T47D (cell line): ENCODE results near the gene TBCEL.

Source experiments
- DNase-seq, 2 experiments: peaks; one replicate each; pipeline versions ENCODE4 v3.0.0 to v3.0.0-alpha.2; 2011 to 2012; ENCODE audit warnings: low read depth in 1 of 2, low spot score in 1 of 2
- JUND ChIP-seq: IDR thresholded peaks from 2 replicates; pipeline ENCODE4 v1.6.1; 2012; ENCODE audit warnings: low read depth
- in situ Hi-C: cut with HindIII; loops from 2 replicates; pipeline ENCODE4 v1.10.0; 2016; ENCODE audit warnings: low sequenced_read_pairs, low pct_unique_long_range_greater_than_20kb

Gene TBCEL, protein sequence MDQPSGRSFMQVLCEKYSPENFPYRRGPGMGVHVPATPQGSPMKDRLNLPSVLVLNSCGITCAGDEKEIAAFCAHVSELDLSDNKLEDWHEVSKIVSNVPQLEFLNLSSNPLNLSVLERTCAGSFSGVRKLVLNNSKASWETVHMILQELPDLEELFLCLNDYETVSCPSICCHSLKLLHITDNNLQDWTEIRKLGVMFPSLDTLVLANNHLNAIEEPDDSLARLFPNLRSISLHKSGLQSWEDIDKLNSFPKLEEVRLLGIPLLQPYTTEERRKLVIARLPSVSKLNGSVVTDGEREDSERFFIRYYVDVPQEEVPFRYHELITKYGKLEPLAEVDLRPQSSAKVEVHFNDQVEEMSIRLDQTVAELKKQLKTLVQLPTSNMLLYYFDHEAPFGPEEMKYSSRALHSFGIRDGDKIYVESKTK

DNA sequence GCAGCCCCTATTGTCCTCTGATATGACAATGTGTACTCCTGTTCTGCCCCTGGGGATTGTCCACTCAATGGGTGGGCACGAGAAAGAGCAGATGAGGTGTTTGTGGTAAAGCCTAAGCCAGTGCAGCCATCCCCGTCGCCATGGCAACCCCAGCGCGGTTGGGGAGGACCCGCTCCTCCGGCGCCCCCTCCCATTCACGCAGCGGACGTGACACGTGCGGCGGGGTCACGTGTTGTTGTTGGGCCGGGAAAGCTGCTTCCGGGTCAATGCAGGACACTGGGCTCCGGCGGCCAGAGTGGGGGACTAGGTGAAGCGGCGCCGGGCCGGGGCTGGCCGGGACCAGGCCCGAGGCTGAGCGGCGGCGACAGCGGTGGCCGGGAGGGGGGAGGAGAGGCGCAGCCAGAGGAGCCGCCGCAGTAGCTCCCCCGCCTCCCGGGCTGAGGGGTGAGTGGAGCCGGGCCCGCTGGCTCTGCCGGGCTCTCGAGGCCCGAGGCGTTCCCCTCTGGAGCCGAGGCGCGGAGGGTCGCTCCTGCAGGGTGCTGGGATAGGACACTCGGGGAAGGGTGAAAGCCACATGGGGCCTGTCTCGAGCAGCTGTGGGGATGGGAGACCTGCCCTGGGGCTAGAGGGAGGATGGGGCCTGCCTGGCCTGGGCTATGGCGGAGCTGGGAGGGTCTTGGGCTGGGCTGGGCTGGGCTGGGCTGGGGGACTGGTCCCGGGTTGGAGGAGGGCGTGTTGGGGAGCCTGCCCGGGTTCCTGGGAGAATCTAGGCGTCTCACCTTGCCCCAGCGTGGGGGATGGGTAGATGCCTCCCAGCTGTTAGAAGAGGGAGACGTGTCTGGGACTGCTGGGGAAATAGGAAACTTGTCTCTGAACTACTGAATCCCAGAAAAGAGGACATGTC lies at the start of gene TBCEL:
TBCEL (plus strand) TSS at position 255 of the 904 bp plus-strand sequence. CDS start 21,589 bp downstream, outside the sequence.
- TF ChIP-seq JUND, result no peak
- in situ Hi-C loops, result no loop called here
- peak; percentile 89 to 100 for DNase-seq

DNA sequence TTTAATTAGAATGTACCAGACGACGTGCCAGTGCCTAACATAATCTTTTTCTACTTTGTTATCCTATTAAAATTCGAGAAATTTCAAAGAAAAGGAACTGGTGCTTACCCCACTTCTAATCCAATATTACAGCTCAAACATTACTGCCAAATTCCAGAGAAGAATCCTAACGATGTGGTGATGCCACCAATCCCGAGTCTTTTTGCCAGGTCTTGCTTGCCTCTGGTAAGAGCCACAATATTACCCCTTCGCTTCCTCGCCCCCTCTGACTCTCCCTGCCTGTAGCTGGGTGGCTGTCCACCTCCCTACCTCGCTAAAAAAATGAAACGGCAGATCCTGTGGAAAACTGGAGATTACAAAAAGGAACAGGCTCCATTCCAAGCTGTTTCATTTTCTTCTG lies 49.4 kb upstream of the TBCEL start:
- DNase-seq, result no peak
- TF ChIP-seq JUND, result no peak
- in situ Hi-C loops, result no loop called here

DNA sequence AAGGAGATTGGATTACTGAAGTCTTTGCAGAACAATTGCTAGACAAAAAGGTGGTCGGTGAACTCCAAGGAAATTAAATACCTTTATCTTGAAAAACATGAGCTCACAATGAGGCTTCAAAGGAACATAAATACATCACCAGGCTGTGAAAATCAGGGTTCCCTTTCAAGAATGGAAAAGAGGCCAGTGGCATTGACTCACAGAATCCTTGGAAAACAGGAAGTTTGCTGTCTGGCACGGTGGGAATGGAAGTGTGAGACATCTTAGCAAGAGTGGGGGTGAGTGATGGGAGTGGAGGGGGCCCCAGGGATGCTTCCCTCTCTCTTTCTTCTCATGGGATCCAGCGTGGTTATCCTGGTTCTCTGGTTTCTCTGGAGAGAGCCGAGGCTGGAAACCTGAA lies 48.9 kb upstream of the TBCEL start:
- in situ Hi-C loops, result no loop called here
- no peak for TF ChIP-seq JUND
- no peak for DNase-seq

DNA sequence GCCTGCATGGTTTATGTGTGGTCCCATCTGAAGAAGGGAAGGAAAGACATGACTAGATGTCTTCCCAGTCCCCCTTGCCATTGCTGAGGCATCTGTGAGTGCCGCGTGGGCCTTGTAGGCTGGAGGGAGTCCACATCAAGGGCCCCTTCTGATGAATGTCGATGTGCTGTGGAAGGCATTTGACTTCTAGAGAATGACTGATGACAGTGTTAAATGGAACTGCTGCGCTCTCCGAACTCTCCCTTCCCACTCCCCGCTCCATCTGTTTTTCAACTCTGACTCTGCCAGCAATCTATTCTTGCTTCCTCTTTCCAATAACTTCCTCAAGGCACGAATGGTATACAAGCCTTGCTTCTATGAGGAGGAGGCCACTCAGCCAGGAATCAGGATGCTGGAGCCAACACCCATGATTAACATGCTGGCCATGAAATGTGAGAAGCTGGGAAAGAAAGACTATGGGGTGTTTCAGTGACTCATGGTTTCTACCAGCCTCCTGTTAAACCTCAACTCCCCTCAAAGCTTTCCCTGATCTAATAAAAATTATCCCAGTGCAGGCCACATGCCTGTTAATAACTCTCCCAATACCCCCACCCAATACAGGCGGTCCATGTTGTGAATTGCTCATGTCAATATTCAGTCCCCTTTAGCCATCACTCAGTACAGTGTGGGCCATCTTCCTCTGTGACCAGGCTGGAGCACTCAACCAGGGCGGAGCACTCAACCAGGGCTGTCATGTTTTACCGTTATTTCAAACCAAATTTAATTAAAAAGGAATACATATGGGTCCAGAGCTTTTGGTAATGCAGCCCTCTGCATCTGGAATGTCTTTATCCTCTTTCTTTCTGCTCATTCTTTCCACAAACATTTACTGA lies 46.4 kb upstream of the TBCEL start:
- DNase-seq, result no peak
- TF ChIP-seq JUND, result no peak
- in situ Hi-C loops, result no loop called here

DNA sequence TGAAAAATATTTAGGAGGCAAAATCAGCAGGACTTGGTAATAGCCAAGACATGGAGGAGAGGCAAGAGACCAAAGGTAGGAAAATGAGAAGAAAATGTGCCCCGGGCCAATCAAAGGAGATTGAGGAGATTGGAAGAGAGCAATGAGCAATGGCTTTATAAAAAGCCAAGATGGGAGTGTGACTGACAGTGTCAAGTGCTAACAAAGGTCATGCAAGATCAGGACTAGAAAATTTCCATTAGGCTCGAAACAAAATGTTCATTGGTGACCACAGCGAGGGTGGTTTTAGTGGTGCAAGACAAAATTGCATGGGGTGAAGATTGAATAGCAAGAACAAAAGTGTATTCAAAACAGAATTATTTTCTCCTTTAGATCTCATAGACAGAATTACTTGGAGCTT lies 45.2 kb upstream of the TBCEL start:
- in situ Hi-C loops, result no loop called here
- DNase-seq, result no peak
- TF ChIP-seq JUND, result no peak

DNA sequence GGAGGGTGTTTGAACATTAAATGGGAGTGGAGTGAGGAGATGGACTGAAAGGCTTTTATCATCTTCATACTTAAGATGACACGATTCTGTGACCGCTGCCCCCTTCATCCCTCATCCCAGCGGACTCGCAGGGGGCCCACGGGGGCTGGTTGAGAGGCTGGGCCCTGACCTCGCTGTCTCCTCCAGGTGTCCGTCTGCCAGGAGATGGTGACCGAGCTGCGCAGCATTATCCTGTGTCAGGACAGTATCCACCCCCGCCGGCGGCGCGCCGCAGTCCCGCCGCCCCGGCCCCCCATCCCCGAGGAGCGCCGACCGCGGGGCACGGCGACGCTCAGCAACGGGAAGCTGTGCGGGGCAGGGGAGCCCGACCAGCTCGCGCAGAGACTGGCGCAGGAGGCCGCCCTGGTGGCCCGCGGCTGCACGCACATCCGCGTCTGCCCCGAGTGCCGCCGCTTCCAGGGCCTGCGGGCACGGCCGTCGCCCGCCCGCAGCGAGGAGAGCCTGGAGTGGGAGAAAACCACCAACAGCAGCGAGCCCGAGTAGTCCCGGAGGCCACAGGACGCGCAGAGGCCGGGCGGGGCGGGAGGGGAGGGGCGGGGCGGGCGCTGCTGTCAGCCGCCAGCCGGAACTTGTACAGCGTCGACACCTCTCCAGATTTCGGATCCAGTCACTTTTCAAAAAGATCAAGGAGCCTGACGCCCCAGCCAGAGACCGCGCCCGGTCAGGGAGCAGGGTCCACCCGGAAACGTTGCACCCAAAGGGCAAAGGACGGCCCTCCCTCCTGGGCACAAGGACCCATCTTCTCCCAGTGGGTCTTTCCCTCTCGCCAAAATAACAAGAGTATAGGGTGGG lies 38.0 kb upstream of the TBCEL start:
- peak; percentile 39 to 41 for DNase-seq
- TF ChIP-seq JUND, result no peak
- in situ Hi-C loops, result no loop called here

DNA sequence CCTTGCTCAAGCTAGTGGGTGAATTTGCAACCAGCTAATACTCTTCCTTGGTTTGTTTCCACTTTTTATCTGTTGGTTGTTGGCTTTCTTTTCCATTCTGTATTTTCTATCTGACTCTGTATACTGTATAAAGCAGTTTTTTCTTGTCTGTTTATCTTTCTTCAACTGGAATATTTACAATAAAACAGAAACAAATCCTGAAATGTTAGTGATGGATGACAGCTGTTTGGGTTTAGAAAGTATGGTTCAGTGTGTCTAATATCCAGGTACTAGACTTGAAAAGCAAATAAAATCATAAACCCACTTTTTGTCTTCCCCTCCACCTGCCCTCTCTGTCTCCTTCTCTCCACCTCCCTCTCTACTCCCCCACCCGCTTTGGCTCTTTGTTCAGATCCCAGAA lies 35.3 kb upstream of the TBCEL start:
- DNase-seq, result no peak

DNA sequence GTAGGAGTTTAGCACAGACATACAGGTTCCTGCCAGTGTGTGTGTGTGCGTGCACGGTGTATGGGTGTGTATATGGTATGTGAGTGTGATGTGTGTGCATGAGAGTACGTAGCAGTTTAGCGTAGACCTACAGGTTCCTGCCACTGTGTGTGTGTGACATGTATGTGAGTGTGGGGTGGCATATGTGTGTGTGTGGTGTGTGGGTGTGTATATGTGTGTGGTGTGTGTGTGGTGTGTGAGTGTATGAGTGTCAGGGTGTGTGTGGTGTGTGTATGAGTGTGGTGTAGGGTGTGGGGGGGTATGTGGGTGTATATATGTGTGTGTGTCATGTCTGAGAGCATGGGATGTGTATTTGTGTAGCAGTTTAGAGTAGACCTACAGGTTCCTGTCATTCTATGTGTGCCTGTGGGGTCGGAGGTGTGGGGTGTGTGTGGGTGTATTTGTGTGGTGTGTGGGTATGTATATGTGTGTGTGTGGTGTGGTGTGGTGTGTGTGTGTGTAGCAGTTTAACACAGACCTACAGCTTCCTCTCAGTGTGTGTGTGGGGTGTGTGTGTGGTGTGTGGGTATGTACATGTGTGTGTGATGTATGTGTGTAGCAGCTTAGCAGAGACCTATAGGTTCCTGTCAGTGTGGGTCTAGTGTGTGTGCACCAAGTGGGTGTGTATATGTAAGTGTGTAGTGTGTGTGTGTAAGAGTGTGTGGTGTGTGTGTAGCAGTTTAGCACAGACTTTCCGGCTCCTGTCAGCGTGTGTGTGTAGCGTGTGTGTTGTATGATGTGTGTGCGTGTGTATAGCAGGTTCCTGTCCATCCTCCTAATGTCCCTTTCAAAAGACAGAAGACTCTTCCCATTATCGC lies 31.8 kb upstream of the TBCEL start:
- no peak for DNase-seq
- no peak for TF ChIP-seq JUND
- in situ Hi-C loops, result no loop called here

More for the DNA sequence above, 35.3 kb upstream of the TBCEL start:
- in situ Hi-C loops, result no loop called here
- no peak for TF ChIP-seq JUND

DNA sequence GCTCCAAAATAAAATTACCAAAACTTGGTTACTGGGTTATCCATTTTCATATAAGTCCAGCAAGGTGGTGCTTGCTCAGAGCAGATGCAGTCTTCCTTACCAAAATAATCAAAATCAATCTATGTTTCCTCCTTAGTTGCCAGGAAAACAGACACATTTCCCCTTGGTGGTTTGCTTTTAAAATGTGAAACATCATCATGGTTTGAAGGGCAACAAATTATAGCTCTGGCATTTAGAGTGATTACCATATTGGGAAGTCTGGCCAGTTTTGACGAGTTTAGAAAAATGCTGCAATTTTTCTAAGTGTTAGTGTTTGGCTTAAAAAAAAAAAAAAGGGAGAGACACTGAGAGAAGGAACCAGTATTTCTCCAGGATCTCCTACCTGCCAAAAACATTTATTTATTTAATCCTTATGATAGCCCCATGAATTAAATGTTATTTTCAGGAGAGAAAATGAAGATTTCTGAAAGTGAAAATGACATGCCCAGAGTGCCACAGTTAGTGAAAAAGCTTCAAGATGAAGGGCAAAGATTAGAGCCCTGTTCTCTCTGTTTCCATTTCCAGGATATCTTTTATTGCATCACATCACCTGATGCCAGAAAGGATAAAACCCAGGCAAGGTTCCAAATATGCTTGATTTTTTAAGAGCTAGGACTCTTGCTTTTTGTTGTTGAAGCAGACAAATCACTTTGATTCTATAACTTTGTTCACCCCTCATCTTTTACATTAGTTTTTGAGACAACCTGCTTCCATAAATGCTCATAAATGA lies 29.6 kb upstream of the TBCEL start:
- in situ Hi-C loops, result no loop called here
- DNase-seq, result no peak
- no peak for TF ChIP-seq JUND

DNA sequence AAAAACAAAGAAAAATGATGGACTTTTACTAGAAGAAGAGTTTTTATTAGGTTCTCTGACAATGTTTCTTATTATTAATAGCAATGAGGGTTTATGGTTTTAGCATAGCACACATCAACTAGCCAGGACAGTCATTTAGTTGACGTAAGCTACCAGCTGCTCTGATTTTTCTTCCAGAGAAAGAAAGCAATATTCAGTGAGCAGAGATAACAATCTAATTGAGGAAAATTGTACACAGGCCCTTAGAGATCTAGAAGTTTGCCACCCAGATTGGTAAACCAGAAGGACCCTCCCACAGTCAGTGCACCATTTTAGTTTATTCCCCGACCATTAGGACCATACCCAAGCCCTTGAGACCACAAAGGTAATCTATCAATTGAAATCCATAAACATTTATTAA lies 28.7 kb upstream of the TBCEL start:
- DNase-seq, result no peak
- no peak for TF ChIP-seq JUND
- in situ Hi-C loops, result no loop called here
